ENCODE results near the gene PSAP.
A peak's percentile ranks its signal among the peaks of the same experiment; 100 is the strongest.

PSAP gene

GRCh38 chr10:71829171-71829570 is 21.9 kb downstream of the PSAP start:
- Histone ChIP-seq H3K79me2 (ENCODE audit: insufficient read depth, low read length) (peaks cover under 1% of the 10 kb centered on the region; the same call in 1 of the 2 replicates), H3K4me1 (ENCODE audit: insufficient read depth, low read length, poor library complexity, severe bottlenecking) (no peaks in the 10 kb centered on the region), H3K36me3 (ENCODE audit: insufficient read depth, low read length) (peaks cover 84% of the 10 kb centered on the region), H3K9ac (ENCODE audit: low read depth, low read length, poor library complexity, severe bottlenecking) (no peak overlapping the region), H3K27me3 (ENCODE audit: insufficient read depth, low read length, poor library complexity, severe bottlenecking) (no peaks in the 10 kb centered on the region), H3K9me3 (ENCODE audit: insufficient read depth, low read depth, low read length) (no peaks in the 10 kb centered on the region), H3K4me3 (ENCODE audit: low read length, poor library complexity, severe bottlenecking) (no peak overlapping the region), H2AFZ (ENCODE audit: low read length) (no peak overlapping the region), H3F3A (ENCODE audit: low read depth) (no peaks in the 10 kb centered on the region), H4K20me1 (ENCODE audit: insufficient read depth, low read length, poor library complexity, severe bottlenecking) (no peaks in the 10 kb centered on the region), H3K9me2 (replicated peaks; ENCODE audit: low read depth, low read length) (no peaks in the 10 kb centered on the region), H3K4me2 (ENCODE audit: low read depth, low read length, poor library complexity, severe bottlenecking) (no peak overlapping the region)
- TF ChIP-seq EZH2phosphoT487 (IDR thresholded peaks at IDR 0.05; ENCODE audit: borderline replicate concordance), result no peak

- TF ChIP-seq CTCF (conservative IDR thresholded peaks at IDR 0.05; ENCODE audit: low read length) (no peak), EZH2phosphoT487 (IDR thresholded peaks at IDR 0.05; ENCODE audit: borderline replicate concordance) (no peak)
- H3K27me3 ChIP-seq (ENCODE audit: insufficient read depth, low read length, poor library complexity, severe bottlenecking), result no peaks in the 10 kb centered on the region
- no peaks in the 10 kb centered on the region for H3K4me1 ChIP-seq (ENCODE audit: insufficient read depth, low read length, poor library complexity, severe bottlenecking)
- H3K36me3 ChIP-seq (ENCODE audit: insufficient read depth, low read length), result peaks cover 87% of the 10 kb centered on the region
- no peaks in the 10 kb centered on the region for H3K79me2 ChIP-seq (ENCODE audit: insufficient read depth, low read length)
- H2AFZ ChIP-seq (ENCODE audit: low read length), result no peak overlapping the region
- no peak overlapping the region for H3K4me2 ChIP-seq (ENCODE audit: low read depth, low read length, poor library complexity, severe bottlenecking)
- no peaks in the 10 kb centered on the region for H3K9me3 ChIP-seq (ENCODE audit: insufficient read depth, low read depth, low read length)
- H3K9ac ChIP-seq (ENCODE audit: low read depth, low read length, poor library complexity, severe bottlenecking), result no peak overlapping the region
- H3K4me3 ChIP-seq (ENCODE audit: low read length, poor library complexity, severe bottlenecking), result no peak overlapping the region
- no peaks in the 10 kb centered on the region for H3F3A ChIP-seq (ENCODE audit: low read depth)
- H4K20me1 ChIP-seq (ENCODE audit: insufficient read depth, low read length, poor library complexity, severe bottlenecking), result no peaks in the 10 kb centered on the region
- H3K9me2 ChIP-seq (replicated peaks; ENCODE audit: low read depth, low read length), result no peaks in the 10 kb centered on the region
These were observed 22.3 kb downstream of the PSAP start for GRCh38 chr10:71828702-71829101.

- Histone ChIP-seq H4K20me1 (ENCODE audit: insufficient read depth, low read length, poor library complexity, severe bottlenecking) (no peaks in the 10 kb centered on the region), H3K4me2 (ENCODE audit: low read depth, low read length, poor library complexity, severe bottlenecking) (no peak overlapping the region), H3F3A (ENCODE audit: low read depth) (no peaks in the 10 kb centered on the region), H3K9ac (ENCODE audit: low read depth, low read length, poor library complexity, severe bottlenecking) (no peak overlapping the region), H3K9me2 (replicated peaks; ENCODE audit: low read depth, low read length) (no peaks in the 10 kb centered on the region), H3K4me3 (ENCODE audit: low read length, poor library complexity, severe bottlenecking) (no peak overlapping the region), H3K9me3 (ENCODE audit: insufficient read depth, low read depth, low read length) (no peaks in the 10 kb centered on the region), H2AFZ (ENCODE audit: low read length) (no peak overlapping the region), H3K36me3 (ENCODE audit: insufficient read depth, low read length) (peaks cover 90% of the 10 kb centered on the region), H3K4me1 (ENCODE audit: insufficient read depth, low read length, poor library complexity, severe bottlenecking) (no peaks in the 10 kb centered on the region), H3K79me2 (ENCODE audit: insufficient read depth, low read length) (no peaks in the 10 kb centered on the region), H3K27me3 (ENCODE audit: insufficient read depth, low read length, poor library complexity, severe bottlenecking) (no peaks in the 10 kb centered on the region)
- TF ChIP-seq EZH2phosphoT487 (IDR thresholded peaks at IDR 0.05; ENCODE audit: borderline replicate concordance), result no peak
- TF ChIP-seq CTCF (conservative IDR thresholded peaks at IDR 0.05; ENCODE audit: low read length), result no peak
These were observed 23.2 kb downstream of the PSAP start for GRCh38 chr10:71827852-71828251.

- no peak overlapping the region for H3K9ac ChIP-seq (ENCODE audit: low read depth, low read length, poor library complexity, severe bottlenecking)
- H3K4me2 ChIP-seq (ENCODE audit: low read depth, low read length, poor library complexity, severe bottlenecking), result no peak overlapping the region
- peaks cover 83% of the 10 kb centered on the region for H3K36me3 ChIP-seq (ENCODE audit: insufficient read depth, low read length)
- H3F3A ChIP-seq (ENCODE audit: low read depth), result no peaks in the 10 kb centered on the region
- no peaks in the 10 kb centered on the region for H3K79me2 ChIP-seq (ENCODE audit: insufficient read depth, low read length)
- no peaks in the 10 kb centered on the region for H3K9me2 ChIP-seq (replicated peaks; ENCODE audit: low read depth, low read length)
- TF ChIP-seq CTCF (conservative IDR thresholded peaks at IDR 0.05; ENCODE audit: low read length) (peak; percentile 46), EZH2phosphoT487 (IDR thresholded peaks at IDR 0.05; ENCODE audit: borderline replicate concordance) (no peak)
- no peak overlapping the region for H3K4me3 ChIP-seq (ENCODE audit: low read length, poor library complexity, severe bottlenecking)
- no peaks in the 10 kb centered on the region for H3K27me3 ChIP-seq (ENCODE audit: insufficient read depth, low read length, poor library complexity, severe bottlenecking)
- H3K4me1 ChIP-seq (ENCODE audit: insufficient read depth, low read length, poor library complexity, severe bottlenecking), result peaks cover 8% of the 10 kb centered on the region
- H2AFZ ChIP-seq (ENCODE audit: low read length), result no peak overlapping the region
- H4K20me1 ChIP-seq (ENCODE audit: insufficient read depth, low read length, poor library complexity, severe bottlenecking), result no peaks in the 10 kb centered on the region
- H3K9me3 ChIP-seq (ENCODE audit: insufficient read depth, low read depth, low read length), result no peaks in the 10 kb centered on the region
These were observed 25.8 kb downstream of the PSAP start for GRCh38 chr10:71825217-71825616.
